ENCODE results near the gene NGFR.

DNA sequence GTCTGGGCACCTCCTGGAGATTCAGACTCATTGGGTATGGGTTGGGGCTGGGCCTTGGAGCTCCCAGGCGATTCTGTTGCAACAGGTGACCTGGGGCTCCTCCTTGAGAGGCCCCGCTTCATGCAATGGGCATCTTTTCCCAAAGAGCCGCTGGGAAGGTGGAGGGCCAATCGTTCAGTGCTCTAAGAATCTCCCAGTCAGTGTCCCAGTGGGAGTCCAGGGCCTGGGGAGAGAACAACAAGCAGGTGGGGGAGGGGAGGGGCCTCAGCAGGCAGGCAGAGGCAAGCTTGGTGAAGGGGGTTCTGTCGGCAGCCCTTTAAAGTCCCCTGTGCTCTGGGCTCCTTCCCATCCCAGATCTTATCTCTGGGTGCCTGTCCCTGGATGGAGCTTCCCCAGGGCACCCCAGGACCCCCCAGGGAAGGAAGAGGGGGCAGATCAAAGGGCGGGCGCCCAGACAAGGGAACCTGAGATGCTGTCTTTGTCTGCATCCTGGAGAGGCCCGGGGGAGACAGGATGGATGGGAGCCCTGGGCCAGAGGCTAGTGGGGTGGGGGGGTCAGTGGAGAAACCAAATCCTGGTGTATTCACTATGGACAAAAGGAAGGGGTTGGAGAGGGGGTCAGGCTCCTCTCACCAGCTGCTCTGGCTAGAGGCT is 50.0 kb downstream of the NGFR start:
- TF ChIP-seq YY1 (IDR thresholded peaks at IDR 0.05; ENCODE audit: insufficient read depth, insufficient read length) (no peak), SUZ12 (IDR thresholded peaks at IDR 0.05; ENCODE audit: extremely low read depth, insufficient read depth, insufficient read length) (no peak)

Measured in NT2/D1 (cell line).